Naive thymus-derived CD8-positive, alpha-beta T cell (primary cell): ENCODE measurements around the gene GPR42. TPM values are rescaled to one million over a fixed set of nuclear protein-coding genes. Genes with fewer than 3 reads are reported as not detected.
"Not testable (repeated sequence)": the region's sequence is repeated elsewhere in the genome, so short reads cannot be mapped to it uniquely, and the experiment has no call there.

Source experiments
- ATAC-seq, 2 donors: fragments of 150-1000 bp; cut with Tn5 transposase in 1 of 2; sonication (Bioruptor Pico), chemical (Tn5 transposase) in 1 of 2; 1 replicate in 1 of 2; 2 replicates in 1 of 2; pipeline ENCODE4 v1.10.0; 2021; ENCODE audit warnings: mild to moderate bottlenecking in 2 of 2, moderate library complexity in 2 of 2
- POLR2A ChIA-PET: fragments of 350-600 bp; sonication (Branson Sonifier 250); formaldehyde crosslinking; loops from one replicate; lab custom pipeline; 2021; ENCODE audit warnings: antibody characterized with exemption; lab: Charles Lee
- DNase-seq, 10 donors: peaks; one replicate each; pipeline versions ENCODE4 v3.0.0 to v3.0.0-alpha.2; 2020 to 2022
- H3K27ac Mint-ChIP-seq, 10 donors: one replicate each; pipeline ENCODE4 v1.8.0; 2020 to 2022; ENCODE audit warnings: mild to moderate bottlenecking in 10 of 10, mixed read lengths in 10 of 10, moderate library complexity in 4 of 10, inconsistent platforms in 1 of 10
- H3K27me3 Mint-ChIP-seq, 5 donors: one replicate each; pipeline ENCODE4 v1.8.0; 2021 to 2022; ENCODE audit warnings: mixed read lengths in 5 of 5
- H3K36me3 Mint-ChIP-seq, 3 donors: one replicate each; pipeline ENCODE4 v1.8.0; 2020 to 2022; ENCODE audit warnings: mixed read lengths in 3 of 3, mild to moderate bottlenecking in 2 of 3, inconsistent platforms in 1 of 3
- H3K4me1 Mint-ChIP-seq, 4 donors: one replicate each; pipeline ENCODE4 v1.8.0; 2021 to 2022; ENCODE audit warnings: mixed read lengths in 4 of 4
- H3K4me3 Mint-ChIP-seq, 10 donors: one replicate each; pipeline ENCODE4 v1.8.0; 2020 to 2022; ENCODE audit warnings: mild to moderate bottlenecking in 10 of 10, mixed read lengths in 10 of 10, moderate library complexity in 6 of 10, inconsistent platforms in 1 of 10
- H3K9me3 Mint-ChIP-seq, 9 donors: one replicate each; pipeline ENCODE4 v1.8.0; 2020 to 2022; ENCODE audit warnings: mixed read lengths in 9 of 9, mild to moderate bottlenecking in 3 of 9, inconsistent platforms in 1 of 9, moderate library complexity in 1 of 9
- polyA plus RNA-seq, 3 donors: library from polyadenylated mRNA; unstranded; fragments of 300-500 nt; fragmentation: Illumina TruSeq; gene quantifications; one replicate each; pipeline ENCODE4 v1.2.3, GENCODE V29; 2021
- total RNA-seq, 8 experiments: library from RNA in 2 of 8; stranded (reverse) in 2 of 8; gene quantifications; one replicate each; pipeline ENCODE4 v1.2.3 and lab custom pipeline; 2021 to 2026

The GPR42 gene
- total and polyA plus RNA-seq, 5 experiments from 2014 or later: not detected

- Mint-ChIP-seq H3K36me3 (no peaks in the 10 kb centered on the region), H3K27ac (no peak overlapping the region), H3K27me3 (peaks cover 0 to 1% (median 0%) of the 10 kb centered on the region in 5 donors), H3K4me1 (peaks cover 0 to 2% (median 0%) of the 10 kb centered on the region in 4 donors), H3K4me3 (no peak overlapping the region), H3K9me3 (no peaks in the 10 kb centered on the region)
- ATAC-seq: no peak
- DNase-seq: no peak
- POLR2A ChIA-PET: no interaction called here
These were observed 22.2 kb downstream of the GPR42 start for GRCh38 chr19:35392742-35393715.

DNA sequence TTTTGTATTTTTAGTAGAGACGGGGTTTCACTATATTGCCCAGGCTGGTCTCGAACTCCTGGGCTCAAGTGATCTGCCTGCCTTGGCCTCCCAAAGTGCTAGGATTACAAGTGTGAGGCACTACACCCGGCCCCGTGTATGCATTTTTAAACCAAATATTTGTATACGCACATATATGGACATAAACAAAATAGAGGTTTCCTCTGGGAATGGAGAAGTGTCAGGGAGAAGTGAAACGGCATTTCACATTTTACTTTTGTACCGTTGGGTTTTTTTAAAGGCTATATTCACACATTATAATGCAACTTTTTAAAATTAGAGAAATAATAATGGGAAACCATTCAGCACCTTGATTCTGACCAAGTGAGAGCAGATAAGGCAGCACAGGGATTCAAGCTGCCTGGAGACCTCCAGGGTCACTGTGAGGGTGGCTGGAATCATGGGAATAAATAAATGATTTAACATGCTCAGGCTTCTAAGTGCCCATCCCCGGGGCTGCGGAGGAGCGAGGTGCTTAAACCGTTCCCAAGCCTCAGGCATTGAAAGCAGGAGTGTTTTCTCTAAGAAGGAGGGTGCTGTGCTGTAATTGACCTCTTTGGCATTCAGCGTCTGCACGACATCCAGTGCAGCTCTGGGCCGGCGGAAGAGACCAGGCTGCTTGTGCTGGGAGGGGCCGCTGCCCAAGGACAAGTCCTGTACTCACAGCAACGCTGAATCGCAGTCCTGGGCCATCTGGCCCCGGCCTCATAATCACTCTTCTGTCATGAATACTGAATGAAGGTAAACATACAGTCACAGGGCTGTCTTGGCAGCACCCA is 24.7 kb downstream of the GPR42 start:
- H3K27ac Mint-ChIP-seq: no peak overlapping the region
- POLR2A ChIA-PET: no interaction called here

GRCh38 chr19:35396240-35396885 is 25.5 kb downstream of the GPR42 start:
- Mint-ChIP-seq H3K4me1 (peaks cover 0 to 2% (median 0%) of the 10 kb centered on the region in 4 donors), H3K27ac (no peak overlapping the region), H3K27me3 (peaks cover 2 to 10% (median 4%) of the 10 kb centered on the region in 5 donors), H3K36me3 (no peaks in the 10 kb centered on the region), H3K9me3 (no peaks in the 10 kb centered on the region), H3K4me3 (no peak overlapping the region)
- POLR2A ChIA-PET: no interaction called here
- DNase-seq (no peak), ATAC-seq (no peak)

More for the DNA sequence above, 24.7 kb downstream of the GPR42 start:
- Mint-ChIP-seq H3K27me3 (peaks cover 3 to 10% (median 4%) of the 10 kb centered on the region in 5 donors), H3K9me3 (no peaks in the 10 kb centered on the region), H3K4me3 (no peak overlapping the region), H3K36me3 (no peaks in the 10 kb centered on the region), H3K4me1 (peaks cover 0 to 2% (median 0%) of the 10 kb centered on the region in 4 donors)
- DNase-seq (no peak), ATAC-seq (no peak)

GRCh38 chr19:35397064-35397463 is 26.2 kb downstream of the GPR42 start:
- peaks cover 0 to 2% (median 0%) of the 10 kb centered on the region in 4 donors for H3K4me1 Mint-ChIP-seq
- no peaks in the 10 kb centered on the region for H3K9me3 Mint-ChIP-seq
- no peak for DNase-seq
- POLR2A ChIA-PET: no interaction called here
- H3K27ac Mint-ChIP-seq: no peak overlapping the region
- no peaks in the 10 kb centered on the region for H3K36me3 Mint-ChIP-seq
- peaks cover 2 to 10% (median 4%) of the 10 kb centered on the region in 5 donors for H3K27me3 Mint-ChIP-seq
- no peak for ATAC-seq
- H3K4me3 Mint-ChIP-seq: no peak overlapping the region

DNA sequence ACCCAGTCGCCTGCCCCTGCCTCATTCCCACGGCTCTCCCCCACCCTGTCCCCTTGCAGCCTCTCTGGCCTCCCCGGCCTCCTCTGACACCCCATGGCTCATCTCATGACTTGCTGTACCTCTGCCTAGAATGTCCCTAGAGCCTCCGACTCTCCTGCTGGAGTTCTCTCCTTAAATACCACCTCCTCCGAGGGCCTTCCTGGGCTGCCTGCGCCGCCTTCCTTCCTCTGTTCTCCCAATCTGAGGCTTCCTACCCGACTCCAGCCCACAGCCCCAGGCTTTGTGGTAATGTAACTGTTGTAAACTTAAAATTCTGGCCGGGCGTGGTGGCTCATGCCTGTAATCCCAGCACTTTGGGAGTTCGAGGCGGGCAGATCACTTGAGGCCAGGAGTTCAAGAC is 27.7 kb downstream of the GPR42 start:
- H3K4me1 Mint-ChIP-seq: peaks cover 0 to 2% (median 0%) of the 10 kb centered on the region in 4 donors
- ATAC-seq (no peak), DNase-seq (no peak)
- no peaks in the 10 kb centered on the region for H3K36me3 Mint-ChIP-seq
- peaks cover 2 to 10% (median 4%) of the 10 kb centered on the region in 5 donors for H3K27me3 Mint-ChIP-seq
- no peak overlapping the region for H3K27ac Mint-ChIP-seq
- no peak overlapping the region for H3K4me3 Mint-ChIP-seq
- POLR2A ChIA-PET: no interaction called here
- no peaks in the 10 kb centered on the region for H3K9me3 Mint-ChIP-seq

- peaks cover 2 to 10% (median 4%) of the 10 kb centered on the region in 5 donors for H3K27me3 Mint-ChIP-seq
- no peaks in the 10 kb centered on the region for H3K36me3 Mint-ChIP-seq
- no peak overlapping the region for H3K27ac Mint-ChIP-seq
- ATAC-seq (no peak), DNase-seq (no peak)
- POLR2A ChIA-PET: no interaction called here
- no peaks in the 10 kb centered on the region for H3K9me3 Mint-ChIP-seq
- H3K4me3 Mint-ChIP-seq: no peak overlapping the region
- peaks cover 0 to 2% (median 0%) of the 10 kb centered on the region in 4 donors for H3K4me1 Mint-ChIP-seq
These were observed 28.4 kb downstream of the GPR42 start for GRCh38 chr19:35399231-35399630.

DNA sequence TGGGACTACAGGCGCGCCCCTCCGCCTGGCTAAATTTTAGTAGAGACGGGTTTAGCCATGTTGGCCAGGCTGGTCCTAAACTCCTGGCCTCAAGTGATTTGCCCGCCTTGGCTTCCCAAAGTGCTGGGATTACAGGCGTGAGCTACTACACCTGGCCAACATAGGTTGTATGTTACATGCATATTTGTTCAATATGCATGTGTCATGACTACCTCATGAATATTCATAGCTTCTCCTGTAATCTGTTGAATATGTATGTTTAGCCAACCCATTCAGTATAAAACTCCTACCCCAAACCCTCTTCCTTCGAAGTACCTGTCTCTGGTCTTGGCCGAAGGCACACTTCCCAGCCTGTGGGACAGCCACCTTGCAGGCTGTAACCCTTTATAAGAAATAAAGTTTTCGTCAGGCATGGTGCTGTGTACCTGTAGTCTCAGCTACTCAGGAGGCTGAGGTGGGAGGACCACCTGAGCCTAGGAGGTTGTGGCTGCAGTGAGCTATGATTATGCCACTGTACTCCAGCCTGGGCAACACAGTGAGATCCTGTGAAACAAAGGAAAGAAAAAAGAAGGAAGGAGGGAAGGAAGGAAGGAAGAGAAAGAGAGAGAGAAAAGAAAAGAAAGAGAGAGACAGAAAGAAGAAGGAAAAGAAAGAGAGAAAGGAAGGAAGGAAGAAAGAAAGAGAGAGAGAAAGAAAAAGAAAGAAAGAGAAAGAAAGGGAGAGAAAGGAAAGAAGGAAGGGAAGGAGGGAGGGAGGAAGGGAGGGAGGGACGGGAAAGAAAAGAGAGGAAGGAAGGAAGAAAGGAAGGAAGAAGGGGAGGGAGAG is 29.3 kb downstream of the GPR42 start:
- Mint-ChIP-seq H3K27me3 (peaks cover 2 to 10% (median 4%) of the 10 kb centered on the region in 5 donors), H3K4me3 (no peak overlapping the region), H3K4me1 (peaks cover 0 to 2% (median 0%) of the 10 kb centered on the region in 4 donors), H3K27ac (peak overlapping the region in 3 of 10 donors; percentile 11 to 77 (median 63)), H3K9me3 (no peaks in the 10 kb centered on the region), H3K36me3 (no peaks in the 10 kb centered on the region)
- DNase-seq (no peak), ATAC-seq (no peak)
- POLR2A ChIA-PET: no interaction called here

DNA sequence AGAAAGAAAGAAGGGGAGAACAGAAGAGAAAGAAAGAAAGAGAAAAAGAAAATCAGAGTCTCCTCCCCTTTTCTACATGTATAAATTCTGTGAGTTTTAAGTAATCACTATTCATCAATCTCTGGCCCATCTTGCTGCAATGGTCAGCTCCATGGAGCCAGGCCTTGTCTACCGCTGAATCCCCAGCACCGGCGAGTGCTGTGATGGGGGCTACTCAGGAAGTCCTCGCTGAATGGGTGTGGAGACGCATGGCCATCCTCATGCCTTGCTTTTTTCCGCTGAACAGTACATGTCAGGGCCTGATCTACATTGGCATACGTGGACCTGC is 29.9 kb downstream of the GPR42 start:
- Mint-ChIP-seq H3K36me3 (no peaks in the 10 kb centered on the region), H3K27me3 (peaks cover 2 to 10% (median 4%) of the 10 kb centered on the region in 5 donors), H3K4me3 (no peak overlapping the region), H3K27ac (peak overlapping the region in 1 of 10 donors; percentile 63), H3K4me1 (no peaks in the 10 kb centered on the region), H3K9me3 (no peaks in the 10 kb centered on the region)
- ATAC-seq (no peak), DNase-seq (no peak)
- POLR2A ChIA-PET: no interaction called here

- H3K36me3 Mint-ChIP-seq, H3K9me3 Mint-ChIP-seq, H3K4me3 Mint-ChIP-seq, POLR2A ChIA-PET, H3K4me1 Mint-ChIP-seq, H3K27me3 Mint-ChIP-seq, DNase-seq, ATAC-seq: not testable (repeated sequence)
- peak overlapping the region in 1 of 10 donors; percentile 41 for H3K27ac Mint-ChIP-seq
These were observed 30.5 kb downstream of the GPR42 start for GRCh38 chr19:35401416-35401815.

DNA sequence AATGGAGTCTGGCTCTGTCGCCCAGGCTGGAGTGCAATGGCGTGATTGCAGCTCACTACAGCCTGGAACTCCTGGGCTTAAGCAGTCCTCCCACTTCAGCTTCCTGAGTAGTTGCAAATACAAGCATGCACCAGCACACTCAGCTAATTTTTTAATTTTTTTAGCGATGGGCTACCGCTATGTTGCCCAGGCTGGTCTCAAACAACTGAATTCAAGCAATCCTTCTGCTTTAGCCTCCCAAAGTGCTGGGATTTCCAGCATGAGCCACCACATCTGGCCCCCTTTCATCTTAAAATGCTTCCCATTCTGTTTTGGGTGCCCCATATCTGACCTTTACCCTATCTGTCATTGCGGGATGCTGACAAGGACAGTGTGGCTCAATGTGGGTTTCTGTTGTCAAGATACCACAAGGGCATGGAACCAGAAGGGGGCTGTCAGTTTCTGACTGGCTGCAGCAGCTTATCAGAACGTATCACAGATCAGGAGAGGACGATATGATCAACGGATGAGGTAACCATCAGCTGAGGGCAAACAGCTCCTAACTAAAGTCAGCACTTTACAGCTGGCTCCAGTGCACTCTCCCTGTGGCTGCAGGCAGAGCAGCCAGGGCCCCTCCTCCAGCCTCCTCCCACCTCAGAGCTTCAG is 32.4 kb downstream of the GPR42 start:
- Mint-ChIP-seq H3K9me3 (no peaks in the 10 kb centered on the region), H3K4me1 (peaks cover 0 to 2% (median 0%) of the 10 kb centered on the region in 4 donors), H3K27me3 (peaks cover 2 to 9% (median 4%) of the 10 kb centered on the region in 5 donors), H3K27ac (no peak overlapping the region), H3K36me3 (no peaks in the 10 kb centered on the region), H3K4me3 (no peak overlapping the region)
- no peak for DNase-seq
- POLR2A ChIA-PET: interaction anchor here (1.3 kb wide), 1 partner anchor 9 kb away, joined by 3 read pairs; no protein-coding TSS in a partner anchor
- no peak for ATAC-seq

- Mint-ChIP-seq H3K9me3 (no peaks in the 10 kb centered on the region), H3K4me3 (no peak overlapping the region), H3K4me1 (peaks cover 0 to 10% (median 0%) of the 10 kb centered on the region in 4 donors), H3K27ac (peak overlapping the region in 1 of 10 donors; percentile 45), H3K36me3 (no peaks in the 10 kb centered on the region), H3K27me3 (peaks cover 0 to 9% (median 2%) of the 10 kb centered on the region in 5 donors)
- no peak for DNase-seq
- POLR2A ChIA-PET: interaction anchor here (0.7 kb wide), 1 partner anchor 162 kb away, joined by 5 read pairs; no protein-coding TSS in a partner anchor
- no peak for ATAC-seq
These were observed 34.2 kb downstream of the GPR42 start for GRCh38 chr19:35404879-35405622.
